K562 (cell line): Measurements from ENCODE around the gene ZDHHC8. TPM values are rescaled to one million over a fixed set of nuclear protein-coding genes. Genes with fewer than 3 reads are reported as not detected.

ENCODE experiments used
- ATAC-seq: fragments of 200-7000 bp; cut with Tn5 transposase; 3 replicates; pipeline ENCODE4 v1.9.1; 2020; ENCODE audit warnings: moderate library complexity
- BruUV-seq: library from RNA; stranded (reverse); fragments of 400-500 nt; replicated peaks from 2 replicates; lab custom pipeline; 2021; lab: Mats Ljungman, UMichigan
- CTCF ChIA-PET: fragments of 300-600 bp; formaldehyde crosslinking; extraction: SDS; loops from one replicate; lab custom pipeline; 2021; ENCODE audit warnings: low intra/inter-chr PET ratio; lab: Yijun Ruan, JAX
- POLR2A ChIA-PET: fragments of 300-600, 350-650 bp; sonication (Branson Sonifier 250); formaldehyde crosslinking; extraction: SDS; loops from one replicate; lab custom pipeline; 2021; ENCODE audit warnings: antibody characterized with exemption, inconsistent platforms; lab: Yijun Ruan, JAX
- DNase-seq, 4 experiments: peaks; one replicate each; pipeline versions ENCODE4 v3.0.0 to v3.0.0-alpha.2; 2011 to 2018; ENCODE audit warnings: low spot score in 3 of 4, mixed read lengths in 3 of 4; ENCODE audit errors: extremely low read depth in 1 of 4
- FAIRE-seq: peaks from 2 replicates; lab custom pipeline; 2011; peaks lifted over from hg19 to GRCh38; lab: Jason Lieb, UNC
- H2AFZ ChIP-seq: 2 replicates; pipeline ENCODE4 v1.6.0; 2011; ENCODE audit warnings: low read depth, low read length, control low read depth, inconsistent platforms
- H3K27ac ChIP-seq: fragments of 200-600 bp; 3 replicates; pipeline ENCODE4 v1.8.0; 2011; ENCODE audit warnings: low read depth, mild to moderate bottlenecking, control low read depth, inconsistent platforms, low read length, moderate library complexity, mixed read lengths; ENCODE audit errors: extremely low read depth
- H3K27me3 ChIP-seq, 2 experiments: fragments of 300-600 bp in 1 of 2; 2 replicates in 1 of 2; 3 replicates in 1 of 2; pipeline versions ENCODE4 v1.6.0 to v1.8.0; 2011; ENCODE audit warnings: inconsistent platforms in 2 of 2, low read length in 2 of 2, mild to moderate bottlenecking in 1 of 2, mixed read lengths in 1 of 2, moderate library complexity in 1 of 2; ENCODE audit not compliant: control insufficient read depth in 2 of 2, insufficient read depth in 2 of 2
- H3K36me3 ChIP-seq: fragments of 300-600 bp; 3 replicates; pipeline ENCODE4 v1.8.0; 2011; ENCODE audit warnings: mild to moderate bottlenecking, low read length, inconsistent platforms; ENCODE audit not compliant: control insufficient read depth, insufficient read depth
- H3K4me1 ChIP-seq, 2 experiments: fragments of 200-600 bp in 1 of 2; replicated peaks in 1 of 2; 2 replicates in 1 of 2; 3 replicates in 1 of 2; pipeline versions ENCODE4 v1.5.1 to v1.8.0; 2011; ENCODE audit warnings: inconsistent platforms in 2 of 2, low read length in 2 of 2, mild to moderate bottlenecking in 1 of 2, mixed read lengths in 1 of 2, moderate library complexity in 1 of 2; ENCODE audit not compliant: control insufficient read depth in 2 of 2, insufficient read depth in 2 of 2
- H3K4me2 ChIP-seq: 2 replicates; pipeline ENCODE4 v1.6.1; 2011; ENCODE audit warnings: low read length, control low read depth, inconsistent platforms, mixed read lengths; ENCODE audit not compliant: insufficient read depth
- H3K4me3 ChIP-seq: fragments of 200-600 bp; sonication (generic), shearing (Covaris generic); 2 replicates; pipeline ENCODE4 v1.5.1; 2016; ENCODE audit warnings: control low read depth, inconsistent platforms
- H3K79me2 ChIP-seq: fragments of 200-600 bp; 3 replicates; pipeline ENCODE4 v1.8.0; 2011; ENCODE audit warnings: low read length, inconsistent platforms; ENCODE audit not compliant: control insufficient read depth, insufficient read depth
- H3K9ac ChIP-seq, 2 experiments: 2 replicates each; pipeline versions ENCODE4 v1.6.0 to v1.6.1; 2011; ENCODE audit warnings: low read depth in 2 of 2, low read length in 2 of 2, control low read depth in 1 of 2, inconsistent platforms in 1 of 2, mild to moderate bottlenecking in 1 of 2, mixed read lengths in 1 of 2; ENCODE audit not compliant: insufficient read depth in 1 of 2
- H3K9me1 ChIP-seq: one replicate; pipeline ENCODE4 v1.6.0; 2011; ENCODE audit warnings: inconsistent platforms, mild to moderate bottlenecking, low read length, moderate library complexity; ENCODE audit not compliant: control insufficient read depth, insufficient read depth
- H3K9me3 ChIP-seq: replicated peaks from 2 replicates; pipeline ENCODE4 v1.5.1; 2011; ENCODE audit warnings: low read depth, low read length, inconsistent platforms; ENCODE audit not compliant: control insufficient read depth, insufficient read depth
- H4K20me1 ChIP-seq: replicated peaks from 2 replicates; pipeline ENCODE4 v1.6.1; 2011; ENCODE audit warnings: low read length, inconsistent platforms, mixed read lengths; ENCODE audit not compliant: control insufficient read depth, insufficient read depth
- AFF4 ChIP-seq: sonication (generic); formaldehyde crosslinking; IDR thresholded peaks from 2 replicates; pipeline ENCODE4 v1.8.0; 2023; ENCODE audit warnings: mild to moderate bottlenecking, missing genetic modification reagents
- ETS2 ChIP-seq: IDR thresholded peaks from 2 replicates; pipeline ENCODE4 v1.6.1; 2016; ENCODE audit warnings: borderline replicate concordance, missing genetic modification characterization, mild to moderate bottlenecking, moderate library complexity, missing compliant biosample characterization; ENCODE audit not compliant: poor library complexity, severe bottlenecking
- HEY1 ChIP-seq: fragments of 250-450 bp; sonication (Bioruptor Pico); IDR thresholded peaks from 2 replicates; pipeline ENCODE4 v1.5.0; 2020; ENCODE audit warnings: mild to moderate bottlenecking, moderate library complexity, borderline replicate concordance
- NKRF ChIP-seq: fragments of 450-650 bp; IDR thresholded peaks from 2 replicates; pipeline ENCODE4 v1.6.1; 2016; ENCODE audit warnings: borderline replicate concordance
- PRDM10 ChIP-seq: fragments of 450-650 bp; IDR thresholded peaks from 2 replicates; pipeline ENCODE4 v1.6.1; 2018; ENCODE audit not compliant: partially characterized antibody
- RBBP5 ChIP-seq: fragments of 200-600 bp; sonication (generic); IDR thresholded peaks from 2 replicates; pipeline ENCODE4 v1.6.1; 2012; ENCODE audit warnings: borderline replicate concordance, mild to moderate bottlenecking, low read length, control low read depth, inconsistent platforms; ENCODE audit not compliant: insufficient read depth, poor library complexity, severe bottlenecking
- TFAP4 ChIP-seq: sonication (generic); formaldehyde crosslinking; IDR thresholded peaks from 2 replicates; pipeline ENCODE4 v1.8.0; 2022; ENCODE audit warnings: missing genetic modification reagents, mild to moderate bottlenecking, moderate library complexity, borderline replicate concordance
- ZNF830 ChIP-seq: fragments of 250-450 bp; sonication (Bioruptor Pico); IDR thresholded peaks from 2 replicates; pipeline ENCODE4 v1.5.0; 2021; ENCODE audit warnings: mild to moderate bottlenecking
- WGBS: fragments of 100-300 bp; shearing (Covaris generic); methylation state at CpG from one replicate; pipeline ENCODE4 v1.1.6; 2016; ENCODE audit warnings: low coverage, mixed read lengths; ENCODE audit not compliant: insufficient coverage; ENCODE audit errors: missing lambda C conversion rate; 5-methylcytosine and 5-hydroxymethylcytosine counted together
- in situ Hi-C: fragments of 300-500 bp; cut with MboI; formaldehyde crosslinking; loops from 4 replicates; pipeline ENCODE4 v1.15.0; 2018; ENCODE audit warnings: inconsistent platforms, mixed read lengths
- intact Hi-C: fragments of 100-400 bp; cut with micrococcal nuclease; formaldehyde crosslinking; loops from 2 replicates; pipeline ENCODE4 v1.14.2; 2022
- polyA plus RNA-seq, 8 experiments: library from polyadenylated mRNA; depleted of rRNA in 4 of 8; stranded (reverse) in 5 of 8; unstranded in 3 of 8; fragments of >200 nt; fragmentation: Nextera tagmentation in 2 of 8; fragmentation: Illumina TruSeq in 1 of 8; extraction: Ambion mirVana in 2 of 8; extraction: Trizol in 1 of 8; gene quantifications; 2 replicates each; pipeline versions ENCODE4 v1.2.1 to v1.2.3, GENCODE V29; 2011 to 2014; ENCODE audit warnings: inconsistent platforms in 1 of 8, missing spikeins in 1 of 8
- total RNA-seq, 7 experiments: library from RNA; depleted of rRNA in 6 of 7; stranded (reverse); fragments of >200 nt in 6 of 7; fragmentation: Illumina TruSeq in 2 of 7; extraction: Trizol in 2 of 7; gene quantifications; 2 replicates each; pipeline versions ENCODE4 v1.2.1 to v1.2.3, GENCODE V29; 2011 to 2021; ENCODE audit warnings: low replicate concordance in 1 of 7

The ZDHHC8 gene
- total and polyA plus RNA-seq, 9 of the 15 experiments (the other 6 are each of a cell fraction or from before 2014, with no cell fraction given), result 0.04 to 109 (median 16.4) TPM

- H3K36me3 ChIP-seq, result peaks cover 12% of the 10 kb centered on the region; the same call in 2 of the 3 replicates
- no peaks in the 10 kb centered on the region for H3K27me3 ChIP-seq
- DNase-seq (peak; percentile 59 to 88 (median 76)), FAIRE-seq (no peak), ATAC-seq (0 out of 3 replicates have a peak, but pooled peaks have one; percentile 0)
- WGBS, result 3% methylated on average over 72 of the region's 72 CpGs
- peak overlapping the region; percentile 38 to 92 for H3K9ac ChIP-seq
- in situ Hi-C loops, result no loop called here
- ChIA-PET CTCF (interaction anchor here (5.8 kb wide), 1 partner anchor 161 kb away, joined by 80 read pairs; no protein-coding TSS in a partner anchor), POLR2A (no interaction called here)
- H4K20me1 ChIP-seq, result peaks cover 74% of the 10 kb centered on the region
- H3K4me2 ChIP-seq, result peak overlapping the region; percentile 75
- no peak overlapping the region for H3K27ac ChIP-seq
- H3K9me3 ChIP-seq, result no peaks in the 10 kb centered on the region
- H3K4me3 ChIP-seq, result peak overlapping the region; percentile 62
- H3K9me1 ChIP-seq, result peaks cover 9% of the 10 kb centered on the region
- H3K4me1 ChIP-seq, result peaks cover 11 to 84% of the 10 kb centered on the region in 2 experiments
- peaks cover 21% of the 10 kb centered on the region for H3K79me2 ChIP-seq
- intact Hi-C loops, result no loop called here
- peak overlapping the region; percentile 54 for H2AFZ ChIP-seq
- no TSS peak for BruUV-seq
- TF ChIP-seq PRDM10, result no peak
- no peak for TF ChIP-seq TFAP4
- peak; percentile 62 for TF ChIP-seq RBBP5
- no peak for TF ChIP-seq HEY1 (CRISPR knock-in tag)
- no peak for TF ChIP-seq AFF4 (CRISPR knock-in tag)
- TF ChIP-seq ZNF830 (CRISPR knock-in tag), result no peak
- peak; percentile 66 for TF ChIP-seq NKRF
- TF ChIP-seq ETS2 (tag), result peak; percentile 23
Observed at GRCh38 chr22:20131859-20132685, 468 bp downstream of the ZDHHC8 start.
